ENCODE data around the gene GTF2I. TPM values are rescaled to one million over a fixed set of nuclear protein-coding genes. Genes with fewer than 3 reads are reported as not detected.
"Not testable (repeated sequence)": the region's sequence is repeated elsewhere in the genome, so short reads cannot be mapped to it uniquely, and the experiment has no call there.

The GTF2I gene
- total RNA-seq, 1 experiment from 2014 or later = 205 TPM

DNA sequence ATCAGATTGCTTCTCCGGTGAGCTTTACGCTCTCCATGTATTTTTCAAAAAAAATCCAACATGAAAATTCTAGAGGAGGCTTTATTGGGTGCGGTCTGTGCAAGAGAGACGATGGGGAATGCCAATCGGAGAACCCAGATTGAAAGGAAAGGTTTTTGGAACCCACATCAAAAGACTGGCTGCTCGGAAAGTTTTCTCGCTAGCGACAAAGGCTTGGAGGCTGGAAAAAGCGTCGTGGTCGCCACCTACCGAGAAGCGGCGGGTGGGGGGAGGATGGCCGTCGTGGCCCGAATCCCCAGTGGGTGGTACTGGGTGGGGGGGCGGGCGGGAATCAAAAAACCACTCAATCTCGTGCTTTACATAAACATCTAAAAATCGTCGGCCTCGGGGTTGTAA, 1.1 kb upstream of the GTF2I start:
- no peak for DNase-seq (ENCODE audit: low read depth)

DNA sequence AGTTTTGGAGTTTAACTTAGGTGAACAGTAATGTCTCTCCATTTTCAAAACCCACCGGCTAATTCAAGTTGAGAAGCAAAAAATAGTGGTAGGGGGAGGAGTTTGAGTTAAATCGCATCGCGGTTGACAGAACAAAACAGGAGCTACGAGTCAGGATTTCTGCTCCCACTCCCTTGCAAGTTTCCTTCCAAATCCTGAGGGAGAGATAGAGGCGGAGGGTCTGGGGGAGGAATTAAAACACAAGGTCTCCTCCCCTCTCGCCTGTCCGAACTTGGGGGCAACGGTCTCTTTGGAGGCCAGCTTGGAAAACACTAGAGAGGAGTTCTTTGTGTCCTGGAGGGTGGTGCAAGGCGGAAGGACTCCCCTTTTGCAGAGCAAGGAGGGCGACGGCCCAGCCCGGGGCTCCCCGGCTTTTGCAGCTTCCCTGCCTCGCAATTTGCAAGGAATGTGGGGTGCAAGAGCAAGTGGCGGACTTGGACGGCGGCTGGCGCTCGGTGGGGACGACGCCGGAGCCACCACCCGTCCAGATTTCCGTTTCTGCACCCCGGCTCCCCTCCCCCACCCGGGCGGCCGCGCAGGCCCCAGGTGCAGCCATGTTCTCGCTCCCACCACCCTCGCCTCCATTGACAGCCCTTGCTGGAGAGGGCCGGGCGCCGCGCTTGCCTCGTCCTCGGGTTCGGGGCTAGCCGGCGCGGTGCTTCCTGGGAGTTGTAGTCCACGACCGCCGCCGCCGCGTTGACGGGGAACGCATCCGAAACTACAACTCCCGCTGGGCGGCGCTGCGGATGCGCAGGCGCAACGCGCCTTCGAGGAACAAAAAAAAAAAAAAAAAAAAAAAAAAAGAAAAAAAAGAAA, 454 bp upstream of the GTF2I start:
- peak; percentile 96 for DNase-seq (ENCODE audit: low read depth)

DNA sequence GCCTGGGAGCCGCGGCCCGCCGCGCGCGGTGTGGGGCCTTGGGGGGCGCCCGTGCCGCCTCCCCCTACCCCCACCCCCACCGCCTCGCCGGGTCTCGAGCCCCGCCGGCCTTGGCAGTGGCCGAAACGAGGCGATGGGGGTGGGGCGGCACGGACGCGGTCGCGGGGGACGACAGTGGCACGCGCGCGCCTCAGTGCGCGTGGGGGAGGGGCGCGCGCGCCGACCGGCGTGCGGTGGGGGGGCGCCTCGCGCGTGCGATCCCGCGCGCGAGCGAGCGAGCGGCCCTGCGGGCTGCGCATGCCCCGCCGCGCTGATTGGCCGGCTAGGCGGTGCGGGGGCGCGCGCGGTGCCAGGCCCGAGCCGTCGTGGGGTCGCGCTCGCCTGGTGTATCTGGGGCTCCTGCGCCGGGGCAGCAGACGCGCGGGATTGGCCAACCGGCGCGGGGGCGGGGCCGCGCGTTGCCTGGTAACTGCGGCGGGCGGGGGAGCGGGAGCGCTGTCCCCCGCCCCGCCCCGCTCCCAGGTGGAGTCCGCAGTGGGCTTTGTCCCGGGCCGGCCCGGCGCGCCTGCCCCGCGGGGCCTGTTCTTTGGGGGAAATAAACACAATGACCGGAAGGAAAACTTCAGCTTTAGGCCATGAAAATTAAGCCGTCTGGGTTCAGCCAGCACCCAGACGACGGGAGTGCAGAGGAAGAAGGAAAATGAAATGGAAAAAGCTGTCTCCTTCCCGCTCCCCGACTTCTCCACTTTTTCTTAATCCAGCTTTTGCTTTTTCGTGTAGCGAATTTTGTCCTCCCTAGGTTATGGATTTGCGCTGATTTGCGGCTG, 873 bp downstream of the GTF2I start:
- DNase-seq (ENCODE audit: low read depth) = peak; percentile 88

DNA sequence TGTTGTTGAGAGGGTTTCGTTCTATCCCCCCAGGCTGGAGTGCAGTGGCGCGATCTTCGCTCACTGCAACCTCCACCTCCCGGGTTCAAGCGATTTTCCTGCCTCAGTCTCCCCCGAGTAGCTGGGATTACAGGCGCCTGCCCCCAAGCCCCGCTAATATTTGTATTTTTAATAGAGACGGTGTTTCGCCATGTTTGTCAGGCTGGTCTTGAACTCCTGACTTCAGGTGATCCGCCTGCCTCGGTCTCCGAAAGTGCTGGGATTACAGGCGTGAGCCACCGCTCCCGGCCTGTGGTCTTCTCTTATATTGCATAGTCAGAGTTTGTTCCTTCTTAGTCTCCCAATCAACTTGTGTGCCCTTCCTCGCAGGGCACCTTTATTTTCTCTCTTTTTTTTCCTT, 2.7 kb downstream of the GTF2I start:
- not testable (repeated sequence) for DNase-seq (ENCODE audit: low read depth)

DNA sequence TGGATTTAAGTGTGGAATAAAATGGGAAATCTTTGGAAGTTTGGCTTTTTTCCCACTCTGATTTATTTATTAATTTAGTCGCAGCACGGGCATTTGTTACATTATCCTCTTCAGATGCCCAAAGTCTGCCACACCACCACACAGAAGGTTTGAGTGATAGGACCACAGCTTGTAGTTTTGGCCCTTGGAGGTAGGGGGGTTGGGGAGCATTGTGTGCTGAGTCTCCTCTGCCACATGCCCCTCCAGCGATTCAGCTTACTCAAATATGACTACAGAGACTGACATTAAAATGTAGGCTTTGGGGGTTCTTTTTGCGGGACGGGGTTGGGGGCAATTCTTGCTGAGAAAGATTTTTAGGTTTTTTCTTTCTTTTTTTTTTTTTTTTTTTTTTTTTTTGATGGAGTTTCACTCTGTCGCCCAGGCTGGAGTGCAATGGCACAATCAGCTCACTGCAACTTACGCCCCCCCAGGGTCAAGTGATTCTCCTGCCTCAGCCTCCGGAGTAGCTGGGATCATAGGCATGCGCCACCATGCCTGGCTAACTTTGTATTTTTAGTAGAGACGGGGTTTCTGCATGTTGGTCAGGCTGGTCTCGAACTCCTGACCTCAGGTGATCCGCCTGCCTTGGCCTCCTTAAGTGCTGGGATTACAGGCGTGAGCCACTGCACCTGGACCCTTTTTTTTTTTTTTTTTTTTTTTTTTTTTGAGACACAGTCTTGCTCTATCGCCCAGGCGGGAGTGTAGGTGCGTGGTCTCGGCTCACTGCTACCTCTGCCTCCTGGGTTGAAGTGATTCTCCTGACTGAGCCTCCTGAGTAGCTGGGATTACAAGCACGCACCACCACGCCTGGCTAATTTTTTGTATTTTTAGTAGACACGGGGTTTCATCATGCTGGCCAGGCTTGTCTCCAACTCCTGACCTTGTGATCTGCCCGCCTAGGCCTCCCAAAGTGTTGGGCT, 4.6 kb downstream of the GTF2I start:
- DNase-seq (ENCODE audit: low read depth) = not testable (repeated sequence)

DNA sequence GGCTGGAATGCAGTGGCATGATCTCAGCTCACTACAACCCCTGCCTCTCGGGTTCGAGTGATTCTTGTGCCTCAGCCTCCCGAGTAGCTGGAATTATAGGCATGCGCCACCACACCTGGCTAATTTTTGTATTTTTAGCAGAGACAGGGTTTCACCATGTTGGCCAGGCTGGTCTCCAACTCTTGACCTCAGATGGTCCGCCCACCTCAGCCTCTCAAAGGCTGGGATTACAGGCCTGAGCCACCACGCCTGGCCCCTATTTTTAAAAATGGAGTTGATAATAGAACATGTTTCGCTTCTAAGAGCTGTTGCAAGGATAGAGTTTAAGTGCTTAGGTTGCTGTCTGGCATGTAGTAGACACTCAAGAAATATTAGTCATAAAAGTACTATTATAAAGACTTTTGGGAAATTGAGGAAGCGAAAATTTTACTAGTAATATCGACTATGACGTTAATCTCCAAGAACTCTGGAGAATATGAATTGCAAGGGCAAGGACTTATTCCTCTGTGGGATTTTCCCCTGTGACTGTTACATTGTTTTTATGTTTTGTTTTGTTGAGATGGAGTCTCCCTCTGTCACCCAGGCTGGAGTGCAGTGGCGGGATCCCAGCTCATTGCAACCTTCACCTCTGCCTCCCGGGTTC, 7.9 kb downstream of the GTF2I start:
- no peak for DNase-seq (ENCODE audit: low read depth)

DNA sequence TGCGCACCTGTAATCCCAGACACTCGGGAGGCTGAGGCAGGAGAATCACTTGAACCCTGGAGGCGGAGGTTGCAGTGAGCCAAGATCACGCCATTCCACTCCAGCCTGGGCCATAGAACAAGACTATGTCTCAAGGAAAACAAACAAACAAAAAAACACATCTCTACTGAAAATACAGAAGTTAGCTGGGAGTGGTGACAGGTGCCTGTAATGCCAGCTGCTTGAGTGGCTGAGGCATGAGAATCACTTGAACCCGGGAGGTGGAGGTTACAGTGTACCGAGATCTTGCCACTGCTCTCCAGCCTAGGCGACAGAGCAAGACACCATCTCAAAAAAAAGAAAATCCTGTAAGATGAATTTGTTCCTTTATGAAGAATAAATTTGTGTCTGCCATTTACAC, 9.5 kb downstream of the GTF2I start:
- not testable (repeated sequence) for DNase-seq (ENCODE audit: low read depth)

DNA sequence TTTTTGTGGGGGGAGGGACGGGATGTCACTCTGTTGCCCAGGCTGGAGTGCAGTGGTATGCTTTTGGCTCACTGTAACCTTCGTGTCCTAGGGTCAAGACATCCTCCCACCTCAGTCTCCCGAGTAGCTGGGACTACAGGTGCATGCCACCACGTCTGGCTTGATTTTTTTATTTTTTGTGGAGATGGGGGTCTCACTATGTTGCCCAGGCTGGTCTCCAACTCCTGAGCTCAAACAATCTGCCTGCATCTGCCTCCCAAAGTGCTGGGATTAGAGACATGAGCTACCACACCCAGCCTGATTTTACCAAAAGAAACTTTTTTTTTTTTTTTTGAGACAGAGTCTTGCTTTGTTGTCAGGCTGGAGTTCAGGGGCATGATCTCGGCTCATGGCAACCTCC, 10.0 kb downstream of the GTF2I start:
- not testable (repeated sequence) for DNase-seq (ENCODE audit: low read depth)

DNA sequence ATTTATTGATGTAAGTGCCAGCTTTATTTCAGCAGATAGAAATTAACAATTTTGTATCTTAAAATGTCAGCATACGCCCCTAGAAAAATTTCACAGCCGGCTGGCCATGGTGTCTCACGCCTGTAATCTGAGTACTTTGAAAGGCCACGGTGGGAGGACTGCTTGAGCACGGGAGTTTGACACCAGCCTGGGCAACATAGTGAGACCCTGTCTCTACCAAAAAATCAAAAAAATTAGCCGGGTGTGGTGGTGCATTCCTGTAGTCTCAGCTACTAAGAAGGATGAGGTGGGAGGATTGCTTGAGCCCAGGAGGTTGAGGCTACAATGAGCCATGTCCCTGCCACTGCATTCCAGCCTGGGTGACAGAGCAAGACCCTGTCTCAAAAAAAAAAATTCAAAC, 14.1 kb downstream of the GTF2I start:
- DNase-seq (ENCODE audit: low read depth) = no peak

DNA sequence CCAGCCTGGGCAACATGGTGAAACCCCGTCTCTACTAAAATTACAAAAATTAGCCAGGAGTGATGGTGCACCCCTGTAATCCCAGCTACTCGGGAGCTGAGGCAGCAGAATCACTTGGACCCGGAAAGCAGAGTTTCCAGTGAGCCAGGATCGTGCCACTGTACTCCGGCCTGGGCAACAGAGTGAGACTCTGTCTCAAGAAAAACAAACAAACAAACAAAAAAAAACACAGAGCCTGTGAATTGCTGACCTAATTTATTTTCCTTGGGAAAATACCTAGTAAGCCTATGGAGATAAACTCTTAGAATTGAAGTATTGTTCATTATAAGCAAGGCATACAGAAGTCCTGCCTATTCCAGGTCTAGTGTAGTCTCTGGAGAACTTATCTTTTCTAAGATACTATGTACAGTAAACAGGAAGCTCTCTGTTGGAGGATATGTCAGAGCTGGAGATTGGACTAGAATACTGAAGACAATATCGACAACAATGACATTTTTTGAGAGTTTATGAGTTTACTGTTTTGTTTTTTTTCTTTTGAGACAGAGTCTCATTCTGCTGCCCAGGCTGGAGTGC, 14.9 kb downstream of the GTF2I start:
- DNase-seq (ENCODE audit: low read depth) = no peak

DNA sequence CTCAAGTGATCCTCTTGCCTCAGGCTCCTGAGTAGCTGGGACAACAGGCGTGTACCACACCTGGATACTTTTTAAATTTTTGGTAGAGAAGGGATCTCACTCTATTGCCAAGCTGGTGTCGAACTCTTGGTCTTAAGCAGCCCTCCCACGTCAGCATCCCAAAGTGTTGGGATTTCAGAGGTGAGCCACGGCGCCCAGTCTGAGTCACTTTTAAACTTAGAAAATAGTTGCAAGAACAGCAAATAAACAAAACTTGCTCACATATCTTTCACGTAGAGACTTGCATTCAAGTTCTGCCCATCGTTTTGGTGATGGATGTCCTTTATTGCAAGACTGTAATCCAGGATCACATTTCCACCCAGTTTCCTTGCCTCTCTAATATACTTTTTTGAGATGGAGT, 16.6 kb downstream of the GTF2I start:
- DNase-seq (ENCODE audit: low read depth) = no peak

DNA sequence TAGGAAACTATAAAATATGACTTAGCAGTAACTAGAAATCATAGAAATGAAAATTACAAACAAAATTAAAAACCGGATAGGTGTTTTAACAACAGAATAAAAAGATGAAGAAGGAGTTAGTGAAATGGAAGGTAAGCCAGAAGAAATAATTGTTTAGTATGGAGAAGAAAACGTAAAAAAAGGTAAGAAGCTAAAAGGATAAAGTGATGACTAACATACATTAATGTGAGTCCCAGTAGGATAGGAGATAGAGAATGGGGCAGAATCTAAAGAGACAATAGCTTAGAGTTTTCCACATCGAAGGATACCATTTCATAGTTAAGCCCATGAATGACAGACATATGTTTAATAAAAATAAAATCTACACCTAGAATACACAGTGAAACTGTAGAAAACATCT, 25.3 kb downstream of the GTF2I start:
- no peak for DNase-seq (ENCODE audit: low read depth)

DNA sequence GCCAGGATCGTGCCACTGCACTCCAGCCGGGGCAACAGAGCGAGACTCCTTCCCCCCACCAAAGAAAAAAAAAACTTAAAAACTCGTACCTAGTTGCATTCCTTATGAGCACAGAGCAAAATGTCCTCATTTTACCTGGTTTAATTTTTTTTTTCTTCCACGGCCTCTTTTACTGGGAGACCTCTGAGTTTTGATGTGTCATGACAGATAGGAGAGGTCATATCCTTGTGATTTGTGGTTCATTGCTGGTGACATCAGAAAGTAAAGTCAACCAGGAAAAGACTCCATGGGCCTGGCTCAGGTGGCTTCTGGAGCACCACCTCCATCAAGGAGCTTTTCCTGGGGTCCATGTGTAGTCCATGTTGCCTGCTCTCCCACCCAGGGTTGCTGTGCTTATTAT, 26.3 kb downstream of the GTF2I start:
- DNase-seq (ENCODE audit: low read depth) = no peak

DNA sequence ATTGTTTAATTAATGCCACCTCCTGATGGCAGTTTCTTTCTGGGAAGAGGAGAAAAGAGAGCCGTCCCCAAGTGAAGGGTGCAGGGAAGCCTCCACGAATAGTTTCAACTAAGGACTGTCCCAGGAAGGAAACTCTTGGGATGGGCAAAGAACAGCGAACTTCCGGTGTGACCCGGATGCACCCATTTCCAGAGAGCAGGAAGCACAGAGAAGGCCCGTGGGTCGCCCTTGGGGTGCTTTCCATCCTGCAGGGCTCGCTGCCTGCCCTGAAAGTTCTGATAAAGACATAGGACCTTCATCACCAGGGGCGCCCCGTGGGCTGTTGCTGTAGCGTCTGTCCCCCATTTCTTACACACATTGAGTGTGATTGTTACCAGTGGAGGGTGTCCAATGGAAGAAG, 27.0 kb downstream of the GTF2I start:
- DNase-seq (ENCODE audit: low read depth) = no peak

DNA sequence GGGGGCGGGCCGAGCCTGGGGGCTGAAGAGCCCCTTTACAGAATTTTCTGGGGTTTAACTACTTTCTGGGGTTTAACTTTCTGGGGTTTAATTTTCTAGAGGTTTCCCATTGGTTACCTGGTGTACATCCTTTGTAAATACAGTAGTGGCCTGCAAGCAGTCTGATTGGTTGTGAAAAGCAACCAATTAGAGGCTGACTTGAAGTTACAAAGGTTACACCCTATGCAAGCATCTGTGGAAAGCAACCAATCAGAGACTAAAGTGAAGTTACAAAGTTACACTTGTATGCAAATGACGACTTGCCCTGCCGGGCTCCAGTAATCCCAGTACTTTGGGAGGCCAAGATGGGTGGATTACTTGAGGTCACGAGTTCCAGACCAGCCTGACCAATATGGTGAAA, 27.4 kb downstream of the GTF2I start:
- DNase-seq (ENCODE audit: low read depth) = no peak

DNA sequence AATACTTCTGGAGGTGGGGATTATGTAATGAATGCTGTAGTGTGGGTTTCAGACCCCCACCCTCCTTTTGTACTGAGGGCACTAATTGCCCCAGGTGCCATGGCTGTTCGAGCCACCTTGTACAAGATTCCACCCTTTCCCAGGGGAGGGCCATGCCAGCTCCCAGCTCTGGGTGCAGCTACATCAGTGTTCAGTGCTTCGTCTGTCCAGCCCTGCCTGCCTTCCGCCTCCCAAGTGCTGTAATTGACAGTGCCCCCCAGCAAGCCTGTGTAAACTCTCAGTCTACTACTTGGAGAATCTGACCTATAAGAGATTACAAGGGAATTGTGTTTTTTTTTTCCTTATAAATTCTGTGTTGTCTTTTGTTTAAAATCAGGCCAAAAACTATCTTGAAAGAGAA, 33.0 kb downstream of the GTF2I start:
- no peak for DNase-seq (ENCODE audit: low read depth)

DNA sequence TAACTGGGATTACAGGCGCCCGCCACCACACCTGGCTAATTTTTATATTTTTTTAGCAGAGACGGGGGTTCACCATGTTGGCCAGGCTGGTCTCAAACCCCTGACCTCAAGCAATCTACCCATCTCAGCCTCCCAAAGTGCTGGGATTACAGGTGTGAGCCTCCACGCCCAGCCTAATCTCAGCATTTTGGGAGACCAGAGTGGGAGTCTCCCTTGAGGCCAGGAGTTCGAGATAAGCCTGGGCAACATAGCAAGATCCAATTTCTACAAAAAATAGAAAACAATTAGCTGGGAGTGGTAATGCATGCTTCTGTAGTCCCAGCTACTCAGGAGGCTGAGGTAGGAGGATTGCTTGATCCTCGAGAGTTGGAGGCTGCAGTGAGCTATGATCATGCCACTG, 46.9 kb downstream of the GTF2I start:
- DNase-seq (ENCODE audit: low read depth) = not testable (repeated sequence)

DNA sequence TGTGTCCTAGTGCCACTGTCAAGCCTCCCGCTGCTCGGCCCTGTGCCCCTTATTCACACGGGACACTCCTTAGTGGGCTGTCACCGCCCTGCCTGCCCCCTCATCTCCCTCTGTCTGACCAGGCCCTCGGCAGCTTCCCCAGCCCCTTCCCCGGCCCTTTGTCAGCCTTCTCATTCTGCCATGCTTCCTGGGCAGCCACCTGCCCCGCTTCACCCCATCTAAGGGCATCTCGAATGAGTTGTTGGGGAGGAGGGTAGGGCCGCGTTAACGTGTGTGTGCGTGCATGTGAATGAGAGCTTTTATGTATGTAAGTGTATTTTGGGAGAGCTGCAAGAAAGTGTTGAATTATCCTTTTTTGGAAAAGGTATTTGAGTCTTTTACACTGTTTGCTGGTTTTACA, 49.7 kb downstream of the GTF2I start:
- DNase-seq (ENCODE audit: low read depth) = no peak

DNA sequence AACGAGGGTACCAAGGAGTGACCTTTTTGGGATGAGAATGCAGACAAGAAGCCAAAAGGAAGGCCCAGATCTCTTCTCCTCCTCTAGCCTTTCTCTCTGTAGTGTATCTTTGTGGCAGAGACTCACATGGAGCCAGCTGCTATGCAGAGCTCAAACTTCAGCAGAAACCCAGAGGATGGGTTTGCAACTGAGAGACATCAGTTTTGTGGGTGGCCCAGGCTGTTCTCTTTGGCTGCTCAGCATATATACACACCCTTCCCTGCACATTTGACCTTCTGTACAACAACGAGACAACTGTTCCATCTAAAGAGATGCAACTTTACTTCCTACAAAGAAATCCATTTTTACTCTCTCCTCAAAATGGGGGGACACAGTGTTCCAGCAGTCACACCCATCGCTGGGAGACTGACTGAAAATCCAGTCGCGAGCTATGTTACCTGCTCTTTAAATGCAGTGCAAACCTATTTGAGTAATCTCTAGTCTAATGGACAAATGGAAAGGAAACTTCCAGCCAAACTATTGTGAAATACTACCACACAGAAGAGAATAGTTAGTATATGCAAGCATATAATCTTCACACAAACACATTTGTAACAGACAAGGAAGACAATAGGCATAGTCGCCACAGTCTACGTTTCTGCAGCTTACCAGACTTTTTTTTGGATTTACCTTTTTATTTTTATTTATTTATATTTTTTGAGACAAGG, 51.2 kb downstream of the GTF2I start:
- DNase-seq (ENCODE audit: low read depth) = no peak
